NCI-H345 (cell line): ENCODE data around the gene SEC24C.

Experiments
- DNase-seq: peaks from one replicate; lab custom pipeline; 2025; lab: John Stamatoyannopoulos, UW

The SEC24C gene

DNA sequence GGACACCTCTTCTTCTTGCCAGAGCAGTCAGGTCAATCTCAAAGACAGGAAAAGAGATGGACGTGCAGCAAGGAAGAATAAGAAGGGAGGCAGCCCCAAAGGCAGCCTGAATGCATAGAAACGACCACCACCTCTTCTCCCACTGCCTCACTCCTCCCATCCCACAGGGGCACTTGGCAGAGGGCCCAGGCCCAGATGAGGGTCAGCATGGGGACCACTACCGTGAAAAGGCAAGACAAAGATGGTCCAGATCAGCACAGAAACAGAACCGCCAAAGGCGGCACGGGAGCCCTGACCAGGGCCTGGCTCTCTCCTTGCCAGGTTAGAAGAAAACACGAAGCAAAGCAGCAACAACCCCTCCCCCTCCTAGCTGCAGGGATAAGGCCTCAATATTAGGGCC, 69.2 kb downstream of the SEC24C start:
- DNase-seq = no peak

- no peak for DNase-seq
These were observed 70.2 kb downstream of the SEC24C start for GRCh38 chr10:73814276-73814895.

- DNase-seq = no peak
These were observed 70.9 kb downstream of the SEC24C start for GRCh38 chr10:73814896-73815718.

- no peak for DNase-seq
These were observed 71.5 kb downstream of the SEC24C start for GRCh38 chr10:73815719-73816030.

DNA sequence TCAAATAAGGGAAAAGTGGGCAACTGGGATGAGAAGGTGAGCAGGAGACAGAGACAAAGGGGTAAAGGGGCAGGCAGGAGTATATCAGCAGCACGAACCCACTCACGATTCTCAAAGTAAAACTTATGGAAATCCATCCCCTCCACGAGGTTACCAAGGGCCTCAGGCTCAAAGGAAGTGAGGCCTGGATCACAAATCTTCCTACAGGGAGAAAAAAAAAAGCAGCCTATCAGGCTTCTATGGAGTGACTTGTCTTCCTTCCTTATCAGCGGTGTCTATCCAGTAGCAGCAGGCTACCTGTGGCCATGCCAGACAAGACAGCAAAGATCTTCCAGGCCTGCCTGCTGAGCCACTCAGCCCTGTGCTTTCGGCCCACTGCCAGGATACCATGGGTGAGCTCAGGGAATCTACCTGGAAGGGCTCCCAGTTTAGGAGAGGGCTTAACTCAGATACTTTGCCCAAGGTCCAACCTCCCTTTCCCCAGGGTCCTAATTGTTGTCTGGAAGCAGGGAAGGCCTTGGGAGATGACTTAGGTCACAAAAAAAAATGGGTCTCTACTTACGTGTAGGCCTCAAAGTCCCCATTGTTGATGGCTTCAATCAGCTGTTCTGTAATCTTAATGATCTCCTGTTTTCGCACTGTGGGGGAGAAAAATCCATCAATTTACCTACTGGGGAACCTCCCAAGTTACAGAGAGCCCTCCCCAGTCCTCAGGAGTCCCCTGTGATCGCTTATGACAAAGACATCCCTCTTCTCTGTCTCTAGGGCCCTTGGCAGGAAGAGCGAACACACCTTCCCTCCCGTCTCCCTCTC, 73.0 kb downstream of the SEC24C start:
- DNase-seq = no peak

GRCh38 chr10:73817826-73818225, 73.7 kb downstream of the SEC24C start:
- DNase-seq = no peak

DNA sequence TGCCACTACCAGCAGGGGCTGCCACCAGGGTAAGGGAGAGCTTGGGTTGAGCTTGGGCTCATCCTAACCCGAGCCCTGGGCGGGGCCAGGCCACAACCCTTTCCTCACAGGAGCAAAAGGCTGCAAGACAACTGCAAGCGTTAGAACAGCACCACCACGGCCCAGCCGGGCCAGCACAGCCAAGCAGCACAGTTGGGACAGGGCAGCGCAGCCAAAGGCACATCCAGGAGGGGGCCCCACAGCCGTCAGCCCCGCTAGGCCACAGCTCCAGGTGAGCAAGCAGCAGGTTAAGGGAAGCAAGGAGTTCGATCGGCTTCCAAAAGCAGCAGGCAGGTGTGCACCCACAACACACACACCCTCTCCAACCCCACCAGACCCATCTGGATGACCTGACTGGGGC, 74.2 kb downstream of the SEC24C start:
- no peak for DNase-seq

GRCh38 chr10:73819081-73819480, 74.9 kb downstream of the SEC24C start:
- DNase-seq = no peak

- no peak for DNase-seq
These were observed 75.4 kb downstream of the SEC24C start for GRCh38 chr10:73819513-73820093.
